ENCODE measurements around the gene ERCC6L2. TPM values are rescaled to one million over a fixed set of nuclear protein-coding genes. Genes with fewer than 3 reads are reported as not detected.
A peak's percentile ranks its signal among the peaks of the same experiment; 100 is the strongest.

Gene ERCC6L2, protein sequence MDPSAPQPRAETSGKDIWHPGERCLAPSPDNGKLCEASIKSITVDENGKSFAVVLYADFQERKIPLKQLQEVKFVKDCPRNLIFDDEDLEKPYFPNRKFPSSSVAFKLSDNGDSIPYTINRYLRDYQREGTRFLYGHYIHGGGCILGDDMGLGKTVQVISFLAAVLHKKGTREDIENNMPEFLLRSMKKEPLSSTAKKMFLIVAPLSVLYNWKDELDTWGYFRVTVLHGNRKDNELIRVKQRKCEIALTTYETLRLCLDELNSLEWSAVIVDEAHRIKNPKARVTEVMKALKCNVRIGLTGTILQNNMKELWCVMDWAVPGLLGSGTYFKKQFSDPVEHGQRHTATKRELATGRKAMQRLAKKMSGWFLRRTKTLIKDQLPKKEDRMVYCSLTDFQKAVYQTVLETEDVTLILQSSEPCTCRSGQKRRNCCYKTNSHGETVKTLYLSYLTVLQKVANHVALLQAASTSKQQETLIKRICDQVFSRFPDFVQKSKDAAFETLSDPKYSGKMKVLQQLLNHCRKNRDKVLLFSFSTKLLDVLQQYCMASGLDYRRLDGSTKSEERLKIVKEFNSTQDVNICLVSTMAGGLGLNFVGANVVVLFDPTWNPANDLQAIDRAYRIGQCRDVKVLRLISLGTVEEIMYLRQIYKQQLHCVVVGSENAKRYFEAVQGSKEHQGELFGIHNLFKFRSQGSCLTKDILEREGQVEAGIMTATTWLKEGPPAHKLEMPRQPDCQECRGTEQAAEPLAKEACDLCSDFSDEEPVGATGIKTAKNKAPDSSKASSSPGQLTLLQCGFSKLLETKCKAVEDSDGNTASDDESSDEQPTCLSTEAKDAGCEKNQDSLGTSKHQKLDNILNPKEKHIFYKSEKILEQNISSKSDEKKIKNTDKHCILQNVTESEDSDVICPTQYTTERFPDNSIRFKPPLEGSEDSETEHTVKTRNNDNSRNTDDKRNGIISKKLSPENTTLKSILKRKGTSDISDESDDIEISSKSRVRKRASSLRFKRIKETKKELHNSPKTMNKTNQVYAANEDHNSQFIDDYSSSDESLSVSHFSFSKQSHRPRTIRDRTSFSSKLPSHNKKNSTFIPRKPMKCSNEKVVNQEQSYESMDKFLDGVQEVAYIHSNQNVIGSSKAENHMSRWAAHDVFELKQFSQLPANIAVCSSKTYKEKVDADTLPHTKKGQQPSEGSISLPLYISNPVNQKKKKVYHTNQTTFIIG (N-terminal part only)
- total RNA-seq = 10 to 100 TPM; 13.6 to 21.4 (median 17.6) TPM
- 1 to 10 TPM; 2.4 to 7.7 TPM for polyA plus RNA-seq

DNA sequence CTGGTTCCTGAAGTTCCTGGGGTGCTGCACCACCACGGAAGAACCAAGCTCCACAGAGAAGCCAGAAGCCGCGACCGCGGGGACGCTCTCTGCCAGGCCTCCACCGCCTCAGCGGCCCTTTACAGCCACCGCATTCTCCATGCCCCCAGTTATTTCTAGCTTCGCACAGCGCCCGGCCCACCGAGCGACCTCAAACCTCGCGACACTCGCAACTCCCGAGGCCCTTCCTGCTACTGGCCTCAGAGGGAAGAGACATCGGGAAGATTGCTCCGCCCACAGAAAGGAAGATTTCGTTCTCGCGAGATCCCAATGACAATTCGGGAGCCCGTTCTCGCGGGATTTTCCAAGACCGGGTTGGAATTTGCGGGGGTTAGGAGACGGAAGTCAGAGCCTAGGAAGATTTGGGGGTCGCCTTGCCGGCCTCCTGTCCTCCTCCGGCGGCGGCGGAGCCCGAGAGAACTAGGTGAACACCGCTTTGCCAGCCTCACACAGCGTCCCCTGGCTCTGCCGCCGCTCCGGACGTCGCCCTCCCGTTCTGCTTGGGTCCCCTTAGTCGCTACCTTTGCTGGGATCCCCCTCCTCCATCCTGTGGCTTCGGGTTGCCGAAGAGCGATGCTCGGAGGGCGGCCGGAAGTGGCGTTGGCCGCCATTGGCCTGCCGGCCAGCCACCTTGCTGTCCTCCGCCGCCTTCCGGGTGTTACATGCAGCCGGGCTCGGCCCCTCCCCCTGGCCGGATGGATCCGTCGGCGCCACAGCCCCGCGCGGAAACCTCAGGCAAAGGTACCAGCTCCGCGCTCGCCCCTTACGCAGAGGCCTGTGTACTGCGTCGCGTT lies at the start of gene ERCC6L2:
TSS of gene ERCC6L2 (plus strand) at position 387 of the 833 bp plus-strand sequence. CDS start at position 735, 348 bp downstream.
- Histone ChIP-seq H3K36me3 (no peaks in the 10 kb centered on the region), H3K9me3 (no peaks in the 10 kb centered on the region), H3K27me3 (no peaks in the 10 kb centered on the region), H3K4me3 (peak within 1 kb of the TSS in 1 of 4 donors; percentile 80), H3K27ac (peak within 1 kb of the TSS; percentile 99 to 100 (median 100)), H3K4me1 (peaks cover 0 to 6% (median 3%) of the 10 kb centered on the region in 3 donors)
- WGBS, 2 donors = 0 to 1% methylated on average over 67 to 74 of the region's 74 CpGs
- TF ChIP-seq, protein P1, sequence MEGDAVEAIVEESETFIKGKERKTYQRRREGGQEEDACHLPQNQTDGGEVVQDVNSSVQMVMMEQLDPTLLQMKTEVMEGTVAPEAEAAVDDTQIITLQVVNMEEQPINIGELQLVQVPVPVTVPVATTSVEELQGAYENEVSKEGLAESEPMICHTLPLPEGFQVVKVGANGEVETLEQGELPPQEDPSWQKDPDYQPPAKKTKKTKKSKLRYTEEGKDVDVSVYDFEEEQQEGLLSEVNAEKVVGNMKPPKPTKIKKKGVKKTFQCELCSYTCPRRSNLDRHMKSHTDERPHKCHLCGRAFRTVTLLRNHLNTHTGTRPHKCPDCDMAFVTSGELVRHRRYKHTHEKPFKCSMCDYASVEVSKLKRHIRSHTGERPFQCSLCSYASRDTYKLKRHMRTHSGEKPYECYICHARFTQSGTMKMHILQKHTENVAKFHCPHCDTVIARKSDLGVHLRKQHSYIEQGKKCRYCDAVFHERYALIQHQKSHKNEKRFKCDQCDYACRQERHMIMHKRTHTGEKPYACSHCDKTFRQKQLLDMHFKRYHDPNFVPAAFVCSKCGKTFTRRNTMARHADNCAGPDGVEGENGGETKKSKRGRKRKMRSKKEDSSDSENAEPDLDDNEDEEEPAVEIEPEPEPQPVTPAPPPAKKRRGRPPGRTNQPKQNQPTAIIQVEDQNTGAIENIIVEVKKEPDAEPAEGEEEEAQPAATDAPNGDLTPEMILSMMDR (IDR thresholded peaks at IDR 0.05) = no peak
- DNase-seq (peak; percentile 92 to 97 (median 94)), FAIRE-seq (no peak), ATAC-seq (peak; percentile 95 to 98 (median 96))
- intact Hi-C loops (cut with DNase I) = no loop called here

DNA sequence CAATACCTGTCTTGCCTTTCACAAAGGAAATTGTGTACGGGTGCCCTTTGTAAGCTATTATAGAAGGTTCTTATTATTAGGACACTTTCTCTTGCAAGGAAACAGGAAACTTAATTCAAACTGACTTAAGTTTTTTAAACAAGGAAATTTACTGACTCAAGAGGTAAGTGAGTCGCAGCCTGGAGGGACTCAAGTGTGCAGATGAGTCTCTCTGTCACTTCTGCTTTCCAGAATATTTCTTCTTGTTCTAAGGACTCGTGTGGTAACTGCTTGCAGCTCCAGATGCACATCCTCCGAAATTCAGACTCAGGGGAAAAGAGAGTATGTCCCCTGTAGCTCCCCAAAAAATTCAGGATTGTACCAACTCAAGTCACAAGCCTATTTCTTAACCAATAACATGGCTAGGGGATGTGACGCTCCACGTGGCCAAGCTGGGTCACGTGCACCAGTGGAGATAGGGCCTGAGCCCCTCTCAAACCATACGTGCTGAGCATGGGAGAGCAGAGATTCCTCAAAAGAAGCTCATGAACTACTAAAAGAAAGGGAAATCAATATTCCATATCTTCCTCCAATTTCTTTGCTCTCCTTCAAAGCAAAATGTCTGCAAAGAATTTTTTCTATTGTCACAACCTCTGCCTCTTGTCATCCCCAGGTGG lies 49.2 kb upstream of the ERCC6L2 start:
- no peaks in the 10 kb centered on the region for H3K9me3 ChIP-seq
- TF ChIP-seq, protein P1 (IDR thresholded peaks at IDR 0.05) = no peak
- no peak for ATAC-seq
- intact Hi-C loops (cut with DNase I) = no loop called here
- WGBS, 2 donors = 82 to 87% methylated on average over 8 of the region's 8 CpGs
- H3K27me3 ChIP-seq = no peaks in the 10 kb centered on the region
- no peak for DNase-seq
- H3K36me3 ChIP-seq = no peaks in the 10 kb centered on the region
- no peak overlapping the region for H3K27ac ChIP-seq
- H3K4me1 ChIP-seq = no peaks in the 10 kb centered on the region
- no peak for FAIRE-seq
- H3K4me3 ChIP-seq = no peak overlapping the region

DNA sequence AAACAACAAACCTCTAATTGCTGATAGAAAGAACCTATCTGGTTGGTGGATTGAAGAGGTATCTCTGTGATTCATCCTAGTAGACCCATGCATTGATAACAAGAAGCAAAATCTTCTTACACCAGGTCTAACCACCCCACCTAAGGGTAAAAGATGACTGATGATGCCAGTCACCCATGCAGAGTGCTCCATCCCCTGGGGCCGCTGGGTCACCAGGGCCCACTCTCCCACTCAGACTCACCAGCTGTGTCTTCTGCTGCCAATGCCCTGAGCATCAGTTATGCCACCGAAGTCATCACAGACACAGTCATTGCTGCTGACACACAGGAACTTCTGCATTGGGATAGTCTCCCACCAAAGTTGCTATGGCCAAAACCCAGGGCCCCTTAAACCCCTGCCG lies 44.7 kb upstream of the ERCC6L2 start:
- TF ChIP-seq, protein P1 (IDR thresholded peaks at IDR 0.05) = no peak
- DNase-seq (no peak), ATAC-seq (no peak), FAIRE-seq (no peak)
- Histone ChIP-seq H3K9me3 (no peaks in the 10 kb centered on the region), H3K27ac (no peak overlapping the region), H3K36me3 (no peaks in the 10 kb centered on the region), H3K27me3 (no peaks in the 10 kb centered on the region), H3K4me3 (no peak overlapping the region), H3K4me1 (no peaks in the 10 kb centered on the region)
- WGBS, 2 donors = 95 to 100% methylated on average over 3 of the region's 3 CpGs
- intact Hi-C loops (cut with DNase I) = no loop called here

DNA sequence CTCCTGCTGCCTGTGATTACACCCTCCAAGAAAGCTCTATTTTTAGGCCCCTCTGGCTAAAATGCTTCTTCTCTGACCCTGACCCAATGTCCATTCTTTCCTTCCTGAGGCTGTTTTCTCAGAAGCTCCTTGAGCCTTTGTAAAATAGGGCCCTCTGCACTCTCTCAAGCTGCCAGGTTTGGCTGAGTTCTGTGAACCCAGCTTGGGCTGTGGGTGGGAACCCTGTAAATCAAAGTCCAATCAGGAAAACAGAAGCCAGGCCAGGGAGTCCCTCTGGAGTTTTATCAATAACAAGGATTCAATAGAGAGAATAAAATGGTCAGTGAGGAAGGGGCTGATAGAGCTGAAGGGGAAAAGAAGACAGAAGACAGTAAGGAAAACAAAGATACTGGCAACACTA lies 43.7 kb upstream of the ERCC6L2 start:
- intact Hi-C loops (cut with DNase I) = no loop called here
- no peaks in the 10 kb centered on the region for H3K9me3 ChIP-seq
- H3K36me3 ChIP-seq = no peaks in the 10 kb centered on the region
- no peak overlapping the region for H3K27ac ChIP-seq
- H3K27me3 ChIP-seq = no peaks in the 10 kb centered on the region
- DNase-seq (no peak), ATAC-seq (no peak), FAIRE-seq (no peak)
- H3K4me1 ChIP-seq = no peaks in the 10 kb centered on the region
- no peak overlapping the region for H3K4me3 ChIP-seq
- TF ChIP-seq, protein P1 (IDR thresholded peaks at IDR 0.05) = no peak
